Measurements from ENCODE around the gene PRRT1B.

GRCh38 chr9:131522257-131523085 lies 22.9 kb upstream of the PRRT1B start:
- TF ChIP-seq POLR2AphosphoS5 (IDR thresholded peaks at IDR 0.05; ENCODE audit: borderline replicate concordance, low read depth, low read length), result no peak; the same call in 1 of the 2 replicates
- no peak for TF ChIP-seq EZH2 (IDR thresholded peaks at IDR 0.05)
